Panc1 (cell line): ENCODE data around the gene CAST. TPM values are rescaled to one million over a fixed set of nuclear protein-coding genes. Genes with fewer than 3 reads are reported as not detected.

Experiments used
- ATAC-seq: fragments of 200-7000 bp; cut with Tn5 transposase; 2 replicates; pipeline ENCODE4 v1.9.1; 2020; ENCODE audit warnings: mild to moderate bottlenecking, moderate library complexity
- BruUV-seq: library from RNA; stranded (reverse); fragments of 400-500 nt; replicated peaks from 2 replicates; lab custom pipeline; 2021; lab: Mats Ljungman, UMichigan
- CTCF ChIA-PET: fragments of 300-600 bp; sonication (Branson Sonifier 250); formaldehyde crosslinking; loops from one replicate; lab custom pipeline; 2022; ENCODE audit warnings: antibody characterized with exemption; lab: Charles Lee
- POLR2A ChIA-PET: fragments of 300-600 bp; sonication (Branson Sonifier 250); formaldehyde crosslinking; loops from one replicate; lab custom pipeline; 2022; ENCODE audit warnings: antibody characterized with exemption; lab: Charles Lee
- DNase-seq: peaks from one replicate; pipeline ENCODE4 v3.0.0-alpha.2; 2010; ENCODE audit warnings: low read depth, low spot score
- H3K27ac ChIP-seq: 2 replicates; pipeline ENCODE4 v1.5.1; 2011; ENCODE audit warnings: mild to moderate bottlenecking, low read length, inconsistent platforms
- H3K27me3 ChIP-seq: fragments of 200-500 bp; sonication (Bioruptor generic); 2 replicates; pipeline ENCODE4 v1.6.0; 2014; ENCODE audit warnings: low read length, inconsistent platforms; ENCODE audit not compliant: control insufficient read depth, insufficient read depth
- H3K36me3 ChIP-seq: fragments of 200-500 bp; sonication (Bioruptor generic); 2 replicates; pipeline ENCODE4 v1.5.1; 2014; ENCODE audit warnings: inconsistent platforms, mild to moderate bottlenecking, low read length, moderate library complexity; ENCODE audit not compliant: control insufficient read depth, insufficient read depth
- H3K4me1 ChIP-seq: 2 replicates; pipeline ENCODE4 v1.5.1; 2011; ENCODE audit warnings: inconsistent platforms, mild to moderate bottlenecking, low read length, moderate library complexity; ENCODE audit not compliant: control insufficient read depth, insufficient read depth
- H3K4me3 ChIP-seq, 2 experiments: 2 replicates each; pipeline ENCODE4 v1.5.1; 2011 to 2012; ENCODE audit warnings: low read depth in 2 of 2, low read length in 2 of 2, mild to moderate bottlenecking in 2 of 2, inconsistent platforms in 1 of 2, moderate library complexity in 1 of 2
- H3K9me3 ChIP-seq: fragments of 200-500 bp; sonication (Bioruptor generic); 2 replicates; pipeline ENCODE4 v1.5.1; 2014; ENCODE audit warnings: low read depth, mild to moderate bottlenecking, inconsistent platforms, low read length, moderate library complexity; ENCODE audit not compliant: control insufficient read depth, insufficient read depth
- CTCF ChIP-seq: fragments of 450-650 bp; IDR thresholded peaks from 2 replicates; pipeline ENCODE4 v1.5.1; 2017; ENCODE audit warnings: mild to moderate bottlenecking
- POLR2AphosphoS5 ChIP-seq: IDR thresholded peaks from 2 replicates; pipeline ENCODE4 v1.6.1; 2012; ENCODE audit warnings: mild to moderate bottlenecking, low read depth, low read length, moderate library complexity
- SIN3A ChIP-seq: IDR thresholded peaks from 2 replicates; pipeline ENCODE4 v1.6.1; 2012; ENCODE audit warnings: low read depth, mild to moderate bottlenecking, low read length, moderate library complexity, borderline replicate concordance; ENCODE audit not compliant: insufficient read depth
- TCF7L2 ChIP-seq: IDR thresholded peaks from 2 replicates; pipeline ENCODE4 v1.6.1; 2011; ENCODE audit warnings: mild to moderate bottlenecking, low read depth, low read length, inconsistent platforms
- in situ Hi-C: cut with HindIII; loops from 2 replicates; pipeline ENCODE4 v1.10.0; 2016; ENCODE audit warnings: low sequenced_read_pairs, low pct_unique_long_range_greater_than_20kb
- intact Hi-C: fragments of 100-400 bp; cut with micrococcal nuclease; formaldehyde crosslinking; loops from one replicate; pipeline ENCODE4 v1.10.0; 2022; ENCODE audit not compliant: unreplicated experiment
- total RNA-seq: library from RNA; stranded (reverse); gene quantifications from one replicate; pipeline ENCODE4 v1.2.1, GENCODE V29; 2021; ENCODE audit not compliant: unreplicated experiment
- TF ChIP-seq, protein P1 (sequence below), 2 experiments: IDR thresholded peaks; 2 replicates each; pipeline ENCODE4 v1.6.1; 2011 to 2012; ENCODE audit warnings: low read depth in 2 of 2, control low read depth in 1 of 2, low read length in 1 of 2, mild to moderate bottlenecking in 1 of 2, moderate library complexity in 1 of 2; ENCODE audit not compliant: insufficient read depth in 1 of 2

CAST gene
- total RNA-seq, 1 experiment from 2014 or later, result 212 TPM

GRCh38 chr5:96702503-96703383 is 40.6 kb downstream of the CAST start:
- Histone ChIP-seq H3K4me1 (peaks cover 17% of the 10 kb centered on the region), H3K36me3 (no peaks in the 10 kb centered on the region; the same call in 1 of the 2 replicates), H3K27ac (peak overlapping the region; percentile 71), H3K4me3 (peak overlapping the region; percentile 51 to 71), H3K27me3 (no peaks in the 10 kb centered on the region), H3K9me3 (no peaks in the 10 kb centered on the region)
- intact Hi-C loops (no loop called here), in situ Hi-C loops (no loop called here)
- DNase-seq (peak; percentile 88), ATAC-seq (peak; percentile 97)
- no TSS peak for BruUV-seq
- ChIA-PET CTCF (interaction anchor here (0.8 kb wide), 1 partner anchor 88 kb away, joined by 3 read pairs; no protein-coding TSS in a partner anchor), POLR2A (interaction anchor here (0.7 kb wide), 1 partner anchor 631 kb away, joined by 3 read pairs; no protein-coding TSS in a partner anchor)
- TF ChIP-seq, protein P1, sequence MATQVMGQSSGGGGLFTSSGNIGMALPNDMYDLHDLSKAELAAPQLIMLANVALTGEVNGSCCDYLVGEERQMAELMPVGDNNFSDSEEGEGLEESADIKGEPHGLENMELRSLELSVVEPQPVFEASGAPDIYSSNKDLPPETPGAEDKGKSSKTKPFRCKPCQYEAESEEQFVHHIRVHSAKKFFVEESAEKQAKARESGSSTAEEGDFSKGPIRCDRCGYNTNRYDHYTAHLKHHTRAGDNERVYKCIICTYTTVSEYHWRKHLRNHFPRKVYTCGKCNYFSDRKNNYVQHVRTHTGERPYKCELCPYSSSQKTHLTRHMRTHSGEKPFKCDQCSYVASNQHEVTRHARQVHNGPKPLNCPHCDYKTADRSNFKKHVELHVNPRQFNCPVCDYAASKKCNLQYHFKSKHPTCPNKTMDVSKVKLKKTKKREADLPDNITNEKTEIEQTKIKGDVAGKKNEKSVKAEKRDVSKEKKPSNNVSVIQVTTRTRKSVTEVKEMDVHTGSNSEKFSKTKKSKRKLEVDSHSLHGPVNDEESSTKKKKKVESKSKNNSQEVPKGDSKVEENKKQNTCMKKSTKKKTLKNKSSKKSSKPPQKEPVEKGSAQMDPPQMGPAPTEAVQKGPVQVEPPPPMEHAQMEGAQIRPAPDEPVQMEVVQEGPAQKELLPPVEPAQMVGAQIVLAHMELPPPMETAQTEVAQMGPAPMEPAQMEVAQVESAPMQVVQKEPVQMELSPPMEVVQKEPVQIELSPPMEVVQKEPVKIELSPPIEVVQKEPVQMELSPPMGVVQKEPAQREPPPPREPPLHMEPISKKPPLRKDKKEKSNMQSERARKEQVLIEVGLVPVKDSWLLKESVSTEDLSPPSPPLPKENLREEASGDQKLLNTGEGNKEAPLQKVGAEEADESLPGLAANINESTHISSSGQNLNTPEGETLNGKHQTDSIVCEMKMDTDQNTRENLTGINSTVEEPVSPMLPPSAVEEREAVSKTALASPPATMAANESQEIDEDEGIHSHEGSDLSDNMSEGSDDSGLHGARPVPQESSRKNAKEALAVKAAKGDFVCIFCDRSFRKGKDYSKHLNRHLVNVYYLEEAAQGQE (IDR thresholded peaks at IDR 0.05; ENCODE audit: insufficient read depth in 1 of 2, low read depth in 2 of 2, low read length in 1 of 2), result no peak
- peak; percentile 51 for TF ChIP-seq POLR2AphosphoS5
- TF ChIP-seq TCF7L2, result peak; percentile 48; the same call in 1 of the 2 replicates
- no peak for TF ChIP-seq SIN3A

GRCh38 chr5:96703384-96703920 is 41.3 kb downstream of the CAST start:
- peak overlapping the region; percentile 51 to 71 for H3K4me3 ChIP-seq
- no peaks in the 10 kb centered on the region; the same call in 1 of the 2 replicates for H3K36me3 ChIP-seq
- H3K27ac ChIP-seq, result peak overlapping the region; percentile 71
- ATAC-seq (no peak; the same call in 1 of the 2 replicates), DNase-seq (no peak)
- CTCF ChIA-PET, result interaction anchor here (0.8 kb wide), 1 partner anchor 89 kb away, joined by 3 read pairs; no protein-coding TSS in a partner anchor
- H3K4me1 ChIP-seq, result peaks cover 17% of the 10 kb centered on the region
- no peaks in the 10 kb centered on the region for H3K27me3 ChIP-seq
- intact Hi-C loops, result no loop called here
- H3K9me3 ChIP-seq, result no peaks in the 10 kb centered on the region
- POLR2A ChIA-PET, result no interaction called here
- in situ Hi-C loops, result no loop called here
- BruUV-seq, result no TSS peak
- TF ChIP-seq, protein P1 (IDR thresholded peaks at IDR 0.05; ENCODE audit: insufficient read depth in 1 of 2, low read depth in 2 of 2, low read length in 1 of 2), result no peak
- no peak for TF ChIP-seq SIN3A
- TF ChIP-seq TCF7L2, result no peak
- TF ChIP-seq POLR2AphosphoS5, result no peak
- no peak for TF ChIP-seq CTCF
